Endothelial cell of hepatic sinusoid (primary cell): Measurements from ENCODE around the gene ROCK2.
"Not testable (repeated sequence)": the region's sequence is repeated elsewhere in the genome, so short reads cannot be mapped to it uniquely, and the experiment has no call there.

Experiments
- in situ Hi-C: cut with HindIII; loops from 2 replicates; pipeline ENCODE4 v1.10.0; 2017; ENCODE audit warnings: low sequenced_read_pairs

The ROCK2 gene

DNA sequence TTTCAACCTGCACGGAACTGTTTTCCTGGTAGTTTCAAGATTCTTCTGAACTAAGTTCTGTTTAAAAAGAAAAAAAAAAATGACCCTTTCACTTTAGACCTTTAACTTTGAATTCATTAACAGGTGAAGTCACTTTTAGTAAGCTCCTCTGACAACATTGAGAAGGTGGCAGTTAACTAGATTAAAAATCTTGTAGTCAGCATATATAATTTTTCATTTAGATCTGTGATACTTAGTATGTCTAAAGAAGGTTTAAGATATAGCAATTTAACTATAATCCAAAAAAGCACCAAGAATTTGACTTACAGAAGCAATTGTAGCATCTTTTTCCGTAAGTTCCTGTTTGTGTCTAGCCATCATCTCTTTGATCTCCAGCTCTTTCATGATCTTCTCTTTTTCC is 143.8 kb downstream of the ROCK2 start:
- in situ Hi-C loops, result no loop called here

DNA sequence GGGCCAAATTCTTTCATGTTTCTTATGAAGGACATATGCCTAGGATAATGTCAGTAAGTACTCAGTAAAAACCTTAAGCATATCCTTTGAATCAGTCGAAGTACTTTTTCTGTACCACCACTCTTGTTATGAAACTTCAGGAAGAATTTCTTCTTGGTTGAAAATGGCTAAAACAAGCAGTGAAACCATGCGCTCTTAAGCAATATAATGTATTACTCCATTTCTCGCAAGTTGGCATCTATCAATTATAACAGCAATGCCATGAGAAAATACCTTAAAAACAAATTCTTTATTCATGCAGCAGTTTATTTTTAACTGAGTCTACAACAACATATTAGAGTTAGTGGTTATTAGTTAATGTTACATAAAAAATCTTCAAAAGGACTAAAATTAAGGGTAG is 148.2 kb downstream of the ROCK2 start:
- in situ Hi-C loops, result no loop called here

DNA sequence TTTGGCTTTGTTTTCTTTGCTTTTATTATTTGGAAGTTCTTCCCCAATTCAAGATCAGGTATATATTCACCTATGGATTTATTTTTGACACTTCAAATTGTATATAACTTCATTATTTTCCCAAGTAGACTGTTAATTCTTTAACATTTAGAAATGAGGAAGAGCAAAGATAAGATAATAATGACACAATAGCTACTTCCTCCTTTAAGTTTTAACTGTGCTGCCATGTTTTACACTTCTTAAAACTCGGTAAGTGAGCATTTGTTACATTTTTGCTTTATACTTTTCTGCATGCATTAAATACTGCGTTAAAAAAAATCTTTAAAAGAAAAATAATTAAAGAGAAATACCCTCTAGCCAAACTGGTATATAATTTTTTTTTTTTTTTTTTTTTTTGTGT is 156.7 kb downstream of the ROCK2 start:
- in situ Hi-C loops, result no loop called here

DNA sequence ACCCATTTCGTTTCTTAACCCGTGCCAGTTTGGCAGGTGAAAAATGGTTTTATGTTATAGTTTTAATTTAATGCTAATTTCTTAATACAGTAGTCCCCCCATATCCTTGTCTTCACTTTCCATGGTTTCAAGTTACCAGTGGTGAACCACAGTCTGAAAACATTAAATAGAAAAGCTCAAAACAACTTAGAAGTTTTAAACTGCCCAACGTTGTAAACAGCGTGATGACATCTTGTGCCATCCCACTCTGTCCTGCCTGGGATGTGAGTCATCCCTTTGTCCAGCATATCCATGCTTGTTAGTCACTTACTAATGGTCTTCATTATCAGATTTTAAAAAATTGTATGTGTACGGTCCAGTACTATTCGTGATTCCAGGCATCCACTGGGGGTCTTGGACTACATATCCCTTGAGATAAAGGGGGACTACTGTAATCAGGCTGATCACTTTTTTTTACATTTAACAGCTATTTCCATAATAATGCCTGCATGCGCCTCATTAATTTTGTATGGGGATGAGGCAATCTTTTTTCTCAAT is 157.3 kb downstream of the ROCK2 start:
- in situ Hi-C loops, result no loop called here

DNA sequence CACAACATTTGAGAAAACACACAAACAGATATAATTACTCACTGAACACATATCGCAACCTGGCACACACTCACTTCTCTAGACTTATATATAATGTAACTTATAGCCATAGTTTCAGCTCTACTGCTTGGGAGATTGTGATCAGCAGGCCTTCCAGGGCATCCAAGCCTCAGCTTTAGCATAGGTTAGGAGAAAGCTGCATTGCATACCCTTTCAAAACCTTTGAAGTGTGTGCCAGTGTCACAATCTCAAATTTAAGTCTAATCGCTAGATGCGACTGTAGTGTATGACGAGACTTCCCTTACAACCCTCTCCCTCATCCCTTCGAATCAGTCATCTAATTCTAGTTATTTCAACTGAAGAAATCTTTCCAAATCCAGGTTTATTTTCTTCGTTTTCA is 158.3 kb downstream of the ROCK2 start:
- in situ Hi-C loops, result no loop called here

DNA sequence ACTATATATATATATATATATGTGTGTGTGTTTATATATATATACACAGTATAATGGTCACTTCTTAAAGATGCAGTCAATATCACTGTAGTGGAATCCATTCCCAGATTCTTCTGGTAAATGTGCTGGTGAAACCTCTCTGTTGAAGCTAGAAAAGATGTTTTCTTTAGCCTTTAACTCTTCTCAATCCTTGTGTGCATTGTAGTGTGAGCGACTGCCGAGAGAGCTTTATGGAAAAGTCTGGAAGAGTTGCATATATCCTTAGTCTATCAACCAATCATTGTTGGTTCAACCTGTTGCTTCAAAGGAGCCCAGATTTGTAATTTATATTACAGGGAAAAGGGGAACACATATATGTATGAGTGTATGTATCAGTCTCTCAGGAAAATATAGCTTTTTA is 161.5 kb downstream of the ROCK2 start:
- in situ Hi-C loops, result no loop called here

DNA sequence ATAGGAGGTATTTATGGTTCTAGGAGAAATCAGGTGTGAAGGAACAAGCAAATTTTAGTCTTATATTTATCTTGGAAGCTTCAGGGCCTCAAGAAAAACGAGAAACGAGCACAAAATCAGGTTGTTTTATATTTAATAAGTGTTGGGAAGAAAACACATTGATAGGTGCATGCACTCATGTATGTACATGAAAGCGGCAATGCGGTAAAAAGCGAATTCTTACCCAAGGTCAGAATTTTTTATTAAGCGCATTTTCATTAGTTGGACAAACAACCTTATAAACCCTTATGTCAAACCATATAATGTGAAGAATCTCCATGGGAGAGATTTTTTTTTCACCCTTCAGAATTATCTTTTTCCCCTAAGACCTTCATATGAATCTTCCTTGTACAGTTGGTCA is 163.8 kb downstream of the ROCK2 start:
- in situ Hi-C loops, result no loop called here

DNA sequence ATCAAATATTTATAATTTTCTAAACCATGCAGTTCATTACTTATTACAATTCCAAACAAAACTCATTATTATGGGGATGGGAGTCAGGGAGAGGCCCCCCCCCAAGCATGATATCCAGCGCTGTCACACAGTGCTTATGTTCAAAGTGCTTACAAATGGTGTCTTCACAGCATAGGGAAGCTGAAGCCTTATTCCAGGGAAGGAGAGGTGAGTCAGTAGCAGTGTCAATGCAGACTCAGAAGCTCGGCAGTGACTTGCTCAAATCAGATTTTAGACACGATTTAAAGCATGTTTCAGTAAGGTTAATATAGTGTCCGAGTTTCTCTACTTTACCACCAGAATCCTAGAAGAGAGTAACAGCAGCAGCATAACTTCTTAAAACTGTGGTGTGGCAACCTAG is 164.5 kb downstream of the ROCK2 start:
- in situ Hi-C loops, result no loop called here

DNA sequence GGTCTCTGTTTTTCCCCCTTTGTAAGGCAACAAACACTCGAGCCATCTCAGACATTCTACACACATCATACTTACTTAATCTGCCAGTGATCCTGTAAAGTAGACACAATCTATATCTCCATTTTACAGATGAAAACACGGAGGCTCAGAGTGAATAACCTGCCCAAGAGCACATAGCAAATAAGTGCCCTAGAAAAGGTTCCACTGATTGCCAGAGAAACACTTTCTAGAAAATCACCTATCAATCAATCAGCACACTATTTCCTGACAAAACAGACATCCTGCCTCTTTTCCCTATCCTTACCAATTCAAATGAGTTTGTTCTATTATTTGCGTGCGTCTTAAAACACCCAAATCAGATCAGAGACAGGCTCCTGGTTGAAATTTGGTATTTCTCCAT is 165.2 kb downstream of the ROCK2 start:
- in situ Hi-C loops, result no loop called here

DNA sequence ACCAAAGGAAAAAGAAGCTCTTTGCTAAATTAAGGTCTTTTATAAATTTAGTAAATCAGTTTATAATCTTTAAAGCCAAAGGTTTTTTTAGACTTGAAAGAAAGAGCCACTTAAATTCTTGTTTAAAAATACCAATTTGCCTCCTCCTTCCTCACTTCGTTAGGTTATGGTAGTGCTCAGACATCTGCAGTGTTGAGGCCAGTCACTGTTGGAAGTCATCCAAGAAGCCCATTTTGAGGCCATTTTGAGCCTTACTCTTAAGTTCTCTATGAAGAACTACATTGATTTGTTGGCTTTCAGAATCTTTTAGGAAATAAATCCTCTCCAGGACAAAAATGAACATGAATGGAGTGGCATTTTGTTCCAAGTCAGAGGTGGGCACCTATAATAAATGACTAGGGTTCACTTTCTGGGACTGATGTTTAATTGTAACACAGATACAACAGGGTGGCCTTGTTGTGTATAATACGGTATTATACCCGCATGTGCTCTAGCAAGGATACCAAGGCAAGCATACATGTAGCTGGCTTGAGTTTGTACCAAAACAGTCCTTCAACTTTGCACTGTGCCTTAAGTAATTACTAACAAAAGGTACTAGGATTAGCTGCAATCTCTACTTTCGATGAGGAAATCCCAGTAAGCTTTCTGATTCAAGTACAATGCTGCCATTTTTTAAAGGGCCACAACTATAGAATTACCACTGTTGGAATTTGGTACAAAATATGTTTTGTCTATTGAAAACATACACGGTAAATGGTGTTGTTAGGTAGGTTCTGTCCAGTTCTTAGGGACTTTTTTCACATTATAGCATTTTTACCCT is 166.4 kb downstream of the ROCK2 start:
- in situ Hi-C loops, result no loop called here

DNA sequence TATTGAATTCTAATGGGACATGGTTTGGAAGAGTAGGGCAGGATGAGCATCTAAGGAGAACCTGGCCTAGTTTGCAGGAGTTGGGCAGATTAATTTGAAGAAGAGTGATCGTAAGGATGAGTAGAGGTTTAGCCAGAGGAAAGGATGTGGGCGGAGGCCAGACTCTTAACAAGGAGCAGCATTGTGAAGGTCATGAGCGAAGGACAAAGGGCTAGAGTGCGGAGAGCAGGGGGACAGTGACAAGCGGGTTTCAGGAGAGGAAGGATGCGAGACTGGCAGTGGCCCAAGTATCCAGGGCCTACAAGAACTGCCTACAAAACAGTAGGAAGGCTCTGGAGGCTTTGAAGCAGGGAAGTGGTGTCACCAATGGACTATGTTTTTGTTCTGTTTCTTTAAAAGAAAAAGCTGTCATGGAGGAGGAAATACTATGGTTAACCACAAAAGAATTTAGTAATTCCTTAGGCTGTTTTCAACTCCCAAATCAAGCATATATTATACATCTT is 169.1 kb downstream of the ROCK2 start:
- in situ Hi-C loops, result no loop called here

DNA sequence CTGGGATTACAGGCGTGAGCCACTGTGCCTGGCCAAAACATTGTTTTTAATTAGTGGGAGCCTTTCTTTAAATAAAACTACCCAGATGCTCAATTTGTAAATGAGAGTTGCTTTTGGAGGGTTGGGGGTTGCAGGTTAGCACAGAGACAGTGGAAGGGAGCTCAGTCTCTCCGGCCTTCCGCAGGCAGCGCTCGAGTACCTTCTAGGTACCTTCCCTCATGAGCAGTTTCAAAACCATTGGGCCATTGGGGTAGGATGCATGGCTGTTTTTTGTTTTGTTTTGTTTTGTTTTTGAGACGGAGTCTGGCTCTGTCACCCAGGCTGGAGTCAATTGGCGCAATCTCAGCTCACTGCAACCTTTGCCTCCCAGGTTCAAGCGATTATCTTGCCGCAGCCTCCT is 170.2 kb downstream of the ROCK2 start:
- in situ Hi-C loops, result no loop called here

DNA sequence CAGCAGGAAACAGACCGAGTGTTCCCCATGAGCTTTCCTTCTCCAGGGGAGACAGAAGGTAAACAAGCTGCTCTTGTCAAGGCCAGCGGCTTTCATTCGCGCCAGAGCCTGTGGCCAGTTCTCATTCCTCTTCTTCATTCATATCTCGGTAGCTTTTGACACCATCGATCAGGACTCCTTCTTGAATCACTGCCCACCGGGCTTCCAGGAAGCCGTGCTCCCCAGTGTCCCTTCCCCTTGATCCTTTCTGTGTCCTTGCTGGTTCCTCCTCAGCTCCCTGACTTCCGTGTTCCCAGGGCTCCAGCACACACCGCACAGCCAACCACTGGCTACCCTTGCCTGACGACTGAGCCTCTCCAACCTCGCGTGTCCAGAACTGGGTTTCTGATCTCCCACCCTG is 175.1 kb downstream of the ROCK2 start:
- in situ Hi-C loops, result no loop called here

DNA sequence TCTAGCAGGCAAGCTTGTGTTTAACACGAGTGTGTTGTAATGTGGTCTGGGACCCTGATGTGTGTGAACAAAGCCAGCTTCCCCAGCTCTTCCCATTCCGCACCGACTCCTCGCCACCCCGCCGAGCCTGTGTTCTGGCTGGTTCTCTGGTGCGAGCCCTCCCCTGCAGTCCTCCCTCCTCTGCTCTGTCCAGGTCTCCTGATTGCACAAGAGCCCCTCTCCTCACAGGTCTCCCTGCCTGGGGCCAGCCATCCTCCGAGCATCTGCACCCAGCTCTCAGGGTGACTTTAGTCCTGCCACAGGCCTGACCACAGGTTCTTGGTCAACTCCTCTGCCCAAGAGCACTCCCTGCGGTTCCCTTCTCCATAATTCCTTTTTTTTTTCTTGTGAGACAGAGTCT is 175.9 kb downstream of the ROCK2 start:
- in situ Hi-C loops, result no loop called here

DNA sequence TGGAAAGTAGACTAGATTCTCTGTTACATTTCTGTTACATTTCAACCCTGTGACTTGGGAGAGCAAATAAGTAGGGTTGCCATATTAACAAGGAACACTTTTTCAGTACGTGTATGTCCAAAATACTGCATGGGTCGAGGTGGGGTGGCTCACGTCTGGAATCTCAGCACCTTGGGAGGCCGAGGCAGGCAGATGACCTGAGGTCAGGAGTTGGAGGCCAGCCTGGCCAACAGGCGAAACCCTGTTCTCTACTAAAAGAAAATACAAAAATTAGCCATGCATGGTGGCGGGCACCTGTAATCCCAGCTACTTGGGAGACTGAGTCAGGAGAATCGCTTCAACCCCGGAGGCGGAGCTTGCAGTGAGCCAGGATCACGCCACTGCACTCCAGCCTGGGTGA is 178.0 kb downstream of the ROCK2 start:
- in situ Hi-C loops, result no loop called here

DNA sequence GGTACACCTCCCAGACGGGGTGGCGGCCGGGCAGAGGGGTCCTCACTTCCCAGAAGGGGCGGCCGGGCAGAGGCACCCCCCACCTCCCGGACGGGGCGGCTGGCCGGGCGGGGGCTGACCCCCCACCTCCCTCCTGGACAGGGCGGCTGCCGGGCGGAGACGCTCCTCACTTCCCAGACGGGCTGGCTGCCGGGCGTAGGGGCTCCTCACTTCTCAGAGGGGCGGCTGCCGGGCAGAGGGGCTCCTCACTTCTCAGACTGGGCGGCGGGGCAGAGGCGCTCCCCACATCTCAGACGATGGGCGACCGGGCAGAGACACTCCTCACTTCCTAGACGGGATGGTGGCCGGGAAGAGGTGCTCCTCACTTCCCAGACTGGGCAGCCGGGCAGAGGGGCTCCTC is 179.4 kb downstream of the ROCK2 start:
- in situ Hi-C loops, result not testable (repeated sequence)

DNA sequence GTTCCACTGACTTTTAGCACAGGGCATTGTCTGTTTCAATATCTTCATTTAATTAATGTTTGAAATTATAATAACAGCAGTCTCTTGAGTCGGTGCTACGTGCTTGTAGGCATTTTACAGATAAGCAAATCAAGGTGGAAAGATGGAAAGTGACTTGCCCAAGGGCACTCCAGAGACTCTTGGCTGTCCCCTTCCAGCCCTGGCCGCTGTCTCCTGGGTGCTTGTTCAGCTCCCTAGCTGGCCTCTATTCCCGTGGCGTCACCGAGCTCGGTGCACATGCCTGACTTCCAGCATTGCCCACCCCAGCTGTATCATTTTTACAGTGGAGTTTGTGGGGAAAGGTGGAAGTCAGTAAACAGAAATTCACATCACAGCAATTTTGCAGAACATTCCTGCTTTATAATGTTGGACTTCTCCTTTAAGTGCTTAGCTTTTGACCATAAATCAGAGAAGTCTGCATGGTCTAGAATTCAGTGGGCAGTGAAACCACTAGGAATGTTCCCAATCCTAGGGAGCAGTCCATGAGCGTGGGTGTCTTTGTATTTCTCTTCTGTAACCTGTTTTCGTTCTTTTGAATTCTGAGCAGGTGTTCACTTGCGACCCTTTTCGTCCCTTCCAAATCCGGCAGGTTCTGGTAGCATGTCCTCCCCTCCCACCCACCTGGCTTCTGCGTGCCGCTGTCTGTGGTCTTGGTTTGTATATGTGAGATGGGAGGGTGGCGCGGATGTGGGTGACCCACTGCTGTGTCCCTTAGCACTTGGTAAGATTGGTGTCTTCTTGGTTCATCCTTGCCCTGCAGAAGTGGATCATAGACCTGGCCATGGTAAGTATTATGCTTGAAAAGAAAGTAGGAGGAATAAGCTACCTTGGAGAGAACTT is 180.8 kb downstream of the ROCK2 start:
- in situ Hi-C loops, result loop anchor here (5.0 kb wide), 1 partner anchor 44 kb away; no protein-coding TSS in a partner anchor

DNA sequence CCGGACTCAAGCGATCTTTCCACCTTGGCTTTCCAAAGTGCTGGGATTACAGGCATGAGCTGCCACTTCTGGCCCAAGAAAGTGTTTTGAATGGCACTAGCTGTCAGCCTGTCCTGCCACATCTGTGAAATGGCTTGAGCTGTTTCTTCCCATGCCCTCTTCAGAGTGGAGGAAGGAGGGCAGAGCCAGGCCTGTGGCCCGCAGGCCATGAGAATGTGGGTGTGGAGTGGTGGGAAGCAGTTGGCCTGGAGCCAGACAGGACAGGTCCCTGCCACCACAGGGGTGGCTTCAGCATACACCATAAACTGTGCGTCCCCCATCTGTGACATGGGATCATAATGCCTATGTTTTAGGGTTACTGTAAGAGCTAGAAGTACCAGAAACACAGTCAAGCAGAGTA is 182.7 kb downstream of the ROCK2 start:
- in situ Hi-C loops, result loop anchor here (5.0 kb wide), 1 partner anchor 46 kb away; no protein-coding TSS in a partner anchor

DNA sequence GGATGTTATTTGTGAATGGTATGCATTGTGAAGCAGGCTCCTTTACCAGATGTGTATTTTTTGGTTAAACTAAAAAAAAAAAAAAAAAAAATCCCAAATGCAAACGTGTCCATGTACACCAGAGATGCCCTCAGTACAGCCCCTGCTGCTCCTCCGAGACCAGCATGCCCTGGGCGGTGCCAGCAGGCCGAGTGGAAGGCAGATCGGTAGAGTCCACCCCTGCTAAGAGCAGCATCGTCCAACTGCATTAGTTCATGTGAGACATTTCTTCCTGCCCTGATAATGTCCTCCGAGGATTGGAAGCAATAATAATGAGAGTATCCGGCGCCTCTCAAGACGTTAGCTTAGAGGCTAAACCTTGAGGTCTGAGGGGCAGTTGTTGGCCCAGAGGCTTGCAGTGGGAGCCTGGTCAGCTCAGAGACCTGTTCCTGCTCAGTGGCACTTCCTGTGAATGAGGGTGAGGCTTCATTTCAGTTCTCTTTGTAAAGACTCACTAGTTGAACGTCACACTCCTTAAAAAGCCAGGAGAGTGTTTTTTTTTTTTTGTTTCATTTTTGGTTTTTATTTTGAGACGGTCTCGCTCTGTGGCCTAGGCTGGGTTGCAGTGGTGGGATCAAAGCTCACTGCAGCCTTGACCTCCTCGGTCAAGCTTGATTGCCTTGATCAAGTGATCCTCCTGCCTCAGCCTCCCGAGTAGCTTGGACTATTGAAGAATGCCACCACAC is 183.5 kb downstream of the ROCK2 start:
- in situ Hi-C loops, result loop anchor here (5.0 kb wide), 1 partner anchor 46 kb away; no protein-coding TSS in a partner anchor

DNA sequence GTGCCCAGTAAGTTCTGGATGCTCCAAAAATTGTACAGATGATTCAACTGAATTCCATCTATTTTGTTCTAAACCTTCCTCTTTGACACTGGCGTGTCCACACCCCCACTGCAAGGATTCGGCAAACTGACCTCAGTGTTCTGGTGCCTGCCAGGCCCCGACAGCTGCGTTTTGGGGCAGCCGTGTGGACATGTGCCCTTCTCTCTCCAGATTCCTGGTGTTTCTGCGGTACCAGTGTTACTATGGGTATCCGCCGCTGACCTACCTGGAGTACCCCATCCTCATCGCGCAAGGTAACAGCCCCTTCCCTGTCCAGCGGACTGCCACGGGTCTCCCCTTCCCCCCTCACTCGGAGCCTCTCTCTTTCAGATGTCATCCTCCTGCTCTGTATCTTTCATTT is 184.2 kb downstream of the ROCK2 start:
- in situ Hi-C loops, result loop anchor here (5.0 kb wide), 1 partner anchor 47 kb away; no protein-coding TSS in a partner anchor
